ENCODE results near the gene MRPL52. TPM values are rescaled to one million over a fixed set of nuclear protein-coding genes. Genes with fewer than 3 reads are reported as not detected.

The MRPL52 gene
- total and polyA plus RNA-seq, 10 of the 15 experiments (the other 5 are each of a cell fraction or from before 2014, with no cell fraction given): 51.7 to 541 (median 142) TPM

DNA sequence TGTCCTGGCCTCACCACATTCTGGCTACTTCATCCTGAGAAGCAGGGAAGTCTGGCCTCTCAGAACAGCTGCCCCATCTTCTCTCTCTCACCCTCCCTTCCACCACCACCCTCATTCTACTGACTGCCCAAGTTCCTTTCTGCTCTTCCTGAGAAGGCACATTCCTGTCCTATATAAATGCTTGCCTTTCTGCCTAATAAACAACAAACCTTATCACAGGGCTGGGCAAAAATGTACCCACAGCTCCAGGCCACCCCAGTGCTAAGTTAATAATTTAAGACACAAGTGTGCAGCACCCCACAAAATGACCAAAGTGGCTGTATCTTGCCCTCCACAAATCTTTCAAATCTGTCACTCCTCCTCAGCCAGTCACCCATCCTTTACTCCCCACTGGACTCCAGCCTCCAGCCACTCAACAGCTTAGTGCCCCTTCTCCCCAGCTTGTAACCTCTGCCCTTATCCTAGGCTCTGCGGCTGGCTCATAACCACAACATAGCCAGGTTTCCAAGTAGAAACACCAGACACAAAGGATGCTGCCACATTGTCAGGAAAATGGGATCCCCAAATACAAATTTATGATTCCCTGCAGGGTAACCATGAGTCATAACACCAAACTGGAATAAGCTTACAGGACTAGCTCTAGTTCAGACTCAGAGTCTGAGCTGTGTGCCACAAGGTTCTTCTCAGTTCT, 48.2 kb upstream of the MRPL52 start:
- H3K79me2 ChIP-seq (ENCODE audit: control insufficient read depth, insufficient read depth, low read length): no peaks in the 10 kb centered on the region; the same call in 1 of the 2 replicates
- TF ChIP-seq, protein P1, sequence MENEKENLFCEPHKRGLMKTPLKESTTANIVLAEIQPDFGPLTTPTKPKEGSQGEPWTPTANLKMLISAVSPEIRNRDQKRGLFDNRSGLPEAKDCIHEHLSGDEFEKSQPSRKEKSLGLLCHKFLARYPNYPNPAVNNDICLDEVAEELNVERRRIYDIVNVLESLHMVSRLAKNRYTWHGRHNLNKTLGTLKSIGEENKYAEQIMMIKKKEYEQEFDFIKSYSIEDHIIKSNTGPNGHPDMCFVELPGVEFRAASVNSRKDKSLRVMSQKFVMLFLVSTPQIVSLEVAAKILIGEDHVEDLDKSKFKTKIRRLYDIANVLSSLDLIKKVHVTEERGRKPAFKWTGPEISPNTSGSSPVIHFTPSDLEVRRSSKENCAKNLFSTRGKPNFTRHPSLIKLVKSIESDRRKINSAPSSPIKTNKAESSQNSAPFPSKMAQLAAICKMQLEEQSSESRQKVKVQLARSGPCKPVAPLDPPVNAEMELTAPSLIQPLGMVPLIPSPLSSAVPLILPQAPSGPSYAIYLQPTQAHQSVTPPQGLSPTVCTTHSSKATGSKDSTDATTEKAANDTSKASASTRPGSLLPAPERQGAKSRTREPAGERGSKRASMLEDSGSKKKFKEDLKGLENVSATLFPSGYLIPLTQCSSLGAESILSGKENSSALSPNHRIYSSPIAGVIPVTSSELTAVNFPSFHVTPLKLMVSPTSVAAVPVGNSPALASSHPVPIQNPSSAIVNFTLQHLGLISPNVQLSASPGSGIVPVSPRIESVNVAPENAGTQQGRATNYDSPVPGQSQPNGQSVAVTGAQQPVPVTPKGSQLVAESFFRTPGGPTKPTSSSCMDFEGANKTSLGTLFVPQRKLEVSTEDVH (IDR thresholded peaks at IDR 0.05; ENCODE audit: low read depth, partially characterized antibody): no peak
- no peak overlapping the region for H3K27ac ChIP-seq (ENCODE audit: control insufficient read depth, insufficient read depth)
- ChIA-PET POLR2A (interaction anchor here (1.5 to 1.7 kb wide), 2 partner anchors 14 to 15 kb away, joined by 3 to 4 read pairs; partner anchors contain the start of gene OXA1L), RAD21 (ENCODE audit: unreplicated experiment) (interaction anchor here (1.0 to 2.3 kb wide), 5 partner anchors 9 to 212 kb away, joined by 3 to 10 read pairs (median 3); no protein-coding TSS in a partner anchor), SMC1A (ENCODE audit: uncharacterized antibody, unreplicated experiment) (interaction anchor here (1.0 to 2.6 kb wide), 7 partner anchors 23 to 121 kb away, joined by 3 to 18 read pairs (median 5); no protein-coding TSS in a partner anchor), CTCF (interaction anchor here (0.5 to 4.0 kb wide), 14 partner anchors 15 to 221 kb away, joined by 3 to 33 read pairs (median 4); partner anchors contain the start of gene OXA1L)
- H3K9me3 ChIP-seq (replicated peaks; ENCODE audit: control insufficient read depth, insufficient read depth, low read length): no peaks in the 10 kb centered on the region
- no peak overlapping the region for H2AFZ ChIP-seq (ENCODE audit: control insufficient read depth, low read depth, low read length)
- in situ Hi-C loops (cut with MboI) (no loop called here), intact Hi-C loops (cut with micrococcal nuclease; ENCODE audit: unreplicated experiment) (no loop called here)
- peaks cover 0 to 3% of the 10 kb centered on the region in 2 experiments; a peak in 2 of 4 replicates for H3K36me3 ChIP-seq (ENCODE audit: control insufficient read depth in 2 of 2, insufficient read depth in 2 of 2, low read length in 1 of 2)
- H3K4me3 ChIP-seq: no peak overlapping the region
- 0% methylated on average over 1 of the region's 1 CpG for WGBS (ENCODE audit: insufficient coverage, insufficient replicate concordance, low lambda C conversion rate, missing lambda C conversion rate)
- FAIRE-seq (no peak), DNase-seq (ENCODE audit: low read depth, low spot score) (no peak), ATAC-seq (no peak)
- no peaks in the 10 kb centered on the region for H4K20me1 ChIP-seq (ENCODE audit: control insufficient read depth, insufficient read depth)
- no TSS peak for BruUV-seq (replicated peaks)
- no peak overlapping the region for H3K4me2 ChIP-seq (ENCODE audit: control insufficient read depth, insufficient read depth)
- no peaks in the 10 kb centered on the region for H3K27me3 ChIP-seq (replicated peaks in 1 of 2; ENCODE audit: control insufficient read depth in 2 of 2, insufficient read depth in 2 of 2, low read length in 1 of 2)
- H3K9ac ChIP-seq (ENCODE audit: control insufficient read depth, insufficient read depth, low read length): no peak overlapping the region
- H3K4me1 ChIP-seq (ENCODE audit: control insufficient read depth, insufficient read depth, low read length): peaks cover 13% of the 10 kb centered on the region

DNA sequence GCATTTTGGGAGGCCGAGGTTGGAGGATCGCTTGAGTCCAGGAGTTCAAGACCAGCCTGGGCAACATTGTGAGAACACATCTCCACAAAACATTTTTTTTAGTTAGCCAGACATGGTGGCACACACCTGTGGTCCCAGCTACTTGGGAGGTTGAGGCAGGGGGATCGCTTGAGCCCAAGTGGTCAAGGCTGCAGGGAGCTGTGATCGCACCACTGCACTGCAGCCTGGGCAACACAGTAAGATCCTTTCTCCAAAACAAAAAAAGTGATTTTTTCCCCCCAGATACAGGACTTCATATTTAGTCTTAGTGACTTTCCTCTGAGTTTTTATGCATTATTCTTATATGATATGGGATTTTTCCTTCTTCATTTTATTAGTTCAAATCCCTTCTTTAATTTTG, 43.0 kb upstream of the MRPL52 start:
- intact Hi-C loops (cut with micrococcal nuclease; ENCODE audit: unreplicated experiment) (no loop called here), in situ Hi-C loops (cut with MboI) (no loop called here)
- Histone ChIP-seq H3K27me3 (replicated peaks in 1 of 2; ENCODE audit: control insufficient read depth in 2 of 2, insufficient read depth in 2 of 2, low read length in 1 of 2) (no peaks in the 10 kb centered on the region), H3K9ac (ENCODE audit: control insufficient read depth, insufficient read depth, low read length) (no peak overlapping the region), H4K20me1 (ENCODE audit: control insufficient read depth, insufficient read depth) (no peaks in the 10 kb centered on the region), H3K79me2 (ENCODE audit: control insufficient read depth, insufficient read depth, low read length) (peaks cover 6% of the 10 kb centered on the region), H2AFZ (ENCODE audit: control insufficient read depth, low read depth, low read length) (no peak overlapping the region), H3K36me3 (ENCODE audit: control insufficient read depth in 2 of 2, insufficient read depth in 2 of 2, low read length in 1 of 2) (no peaks in the 10 kb centered on the region; a peak in 2 of 4 replicates), H3K4me1 (ENCODE audit: control insufficient read depth, insufficient read depth, low read length) (peaks cover 21% of the 10 kb centered on the region), H3K4me2 (ENCODE audit: control insufficient read depth, insufficient read depth) (no peak overlapping the region), H3K4me3 (no peak overlapping the region), H3K9me3 (replicated peaks; ENCODE audit: control insufficient read depth, insufficient read depth, low read length) (no peaks in the 10 kb centered on the region; the same call in 2 of the 3 replicates), H3K27ac (ENCODE audit: control insufficient read depth, insufficient read depth) (no peak overlapping the region)
- no peak for ATAC-seq
- DNase-seq (ENCODE audit: low read depth, low spot score): no peak
- CTCF ChIA-PET: interaction anchor here (1.5 kb wide), 1 partner anchor 66 kb away, joined by 6 read pairs; no protein-coding TSS in a partner anchor
- 100% methylated on average over 4 of the region's 4 CpGs for WGBS (ENCODE audit: insufficient coverage, insufficient replicate concordance, low lambda C conversion rate, missing lambda C conversion rate)
- POLR2A ChIA-PET: no interaction called here
- BruUV-seq (replicated peaks): no TSS peak
- SMC1A ChIA-PET (ENCODE audit: uncharacterized antibody, unreplicated experiment): interaction anchor here (1.6 kb wide), 1 partner anchor 36 kb away, joined by 5 read pairs; no protein-coding TSS in a partner anchor
- no peak for FAIRE-seq
- RAD21 ChIA-PET (ENCODE audit: unreplicated experiment): no interaction called here
- TF ChIP-seq NFIC (IDR thresholded peaks at IDR 0.05; ENCODE audit: low read depth, low read length): no peak
- TF ChIP-seq IRF4 (IDR thresholded peaks at IDR 0.05; ENCODE audit: low read depth, low read length): no peak
- TF ChIP-seq, protein P2, sequence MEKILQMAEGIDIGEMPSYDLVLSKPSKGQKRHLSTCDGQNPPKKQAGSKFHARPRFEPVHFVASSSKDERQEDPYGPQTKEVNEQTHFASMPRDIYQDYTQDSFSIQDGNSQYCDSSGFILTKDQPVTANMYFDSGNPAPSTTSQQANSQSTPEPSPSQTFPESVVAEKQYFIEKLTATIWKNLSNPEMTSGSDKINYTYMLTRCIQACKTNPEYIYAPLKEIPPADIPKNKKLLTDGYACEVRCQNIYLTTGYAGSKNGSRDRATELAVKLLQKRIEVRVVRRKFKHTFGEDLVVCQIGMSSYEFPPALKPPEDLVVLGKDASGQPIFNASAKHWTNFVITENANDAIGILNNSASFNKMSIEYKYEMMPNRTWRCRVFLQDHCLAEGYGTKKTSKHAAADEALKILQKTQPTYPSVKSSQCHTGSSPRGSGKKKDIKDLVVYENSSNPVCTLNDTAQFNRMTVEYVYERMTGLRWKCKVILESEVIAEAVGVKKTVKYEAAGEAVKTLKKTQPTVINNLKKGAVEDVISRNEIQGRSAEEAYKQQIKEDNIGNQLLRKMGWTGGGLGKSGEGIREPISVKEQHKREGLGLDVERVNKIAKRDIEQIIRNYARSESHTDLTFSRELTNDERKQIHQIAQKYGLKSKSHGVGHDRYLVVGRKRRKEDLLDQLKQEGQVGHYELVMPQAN (conservative IDR thresholded peaks at IDR 0.05): no peak
- TF ChIP-seq BRCA1 (IDR thresholded peaks at IDR 0.05; ENCODE audit: low read depth, low read length): no peak
- TF ChIP-seq, protein P3, sequence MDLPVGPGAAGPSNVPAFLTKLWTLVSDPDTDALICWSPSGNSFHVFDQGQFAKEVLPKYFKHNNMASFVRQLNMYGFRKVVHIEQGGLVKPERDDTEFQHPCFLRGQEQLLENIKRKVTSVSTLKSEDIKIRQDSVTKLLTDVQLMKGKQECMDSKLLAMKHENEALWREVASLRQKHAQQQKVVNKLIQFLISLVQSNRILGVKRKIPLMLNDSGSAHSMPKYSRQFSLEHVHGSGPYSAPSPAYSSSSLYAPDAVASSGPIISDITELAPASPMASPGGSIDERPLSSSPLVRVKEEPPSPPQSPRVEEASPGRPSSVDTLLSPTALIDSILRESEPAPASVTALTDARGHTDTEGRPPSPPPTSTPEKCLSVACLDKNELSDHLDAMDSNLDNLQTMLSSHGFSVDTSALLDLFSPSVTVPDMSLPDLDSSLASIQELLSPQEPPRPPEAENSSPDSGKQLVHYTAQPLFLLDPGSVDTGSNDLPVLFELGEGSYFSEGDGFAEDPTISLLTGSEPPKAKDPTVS (IDR thresholded peaks at IDR 0.05; ENCODE audit: low read depth, low read length): no peak
